Activated CD4-positive, alpha-beta T cell treated with anti-CD3 and anti-CD28 coated beads, Interleukin-2, amount 10 ng/mL, durations not matched to agents 24 days and 14 days (primary cell): Measurements from ENCODE around the gene ACP5. TPM values are rescaled to one million over a fixed set of nuclear protein-coding genes. Genes with fewer than 3 reads are reported as not detected.
"Not testable (repeated sequence)": the region's sequence is repeated elsewhere in the genome, so short reads cannot be mapped to it uniquely, and the experiment has no call there.

Experiments
- DNase-seq: peaks from one replicate; pipeline ENCODE4 v3.0.0; 2022
- H3K27ac Mint-ChIP-seq: one replicate; pipeline ENCODE4 v1.8.0; 2022; ENCODE audit warnings: mild to moderate bottlenecking, mixed read lengths
- H3K27me3 Mint-ChIP-seq: one replicate; pipeline ENCODE4 v1.8.0; 2022; ENCODE audit warnings: mixed read lengths
- H3K36me3 Mint-ChIP-seq: one replicate; pipeline ENCODE4 v1.8.0; 2022; ENCODE audit warnings: low read depth, mild to moderate bottlenecking, mixed read lengths
- H3K4me1 Mint-ChIP-seq: one replicate; pipeline ENCODE4 v1.8.0; 2021; ENCODE audit warnings: mixed read lengths
- H3K4me3 Mint-ChIP-seq: one replicate; pipeline ENCODE4 v1.8.0; 2022; ENCODE audit warnings: mild to moderate bottlenecking, moderate library complexity, mixed read lengths
- H3K9me3 Mint-ChIP-seq: one replicate; pipeline ENCODE4 v1.8.0; 2021; ENCODE audit warnings: mixed read lengths
- intact Hi-C: fragments of 100-400 bp; cut with micrococcal nuclease; formaldehyde crosslinking; loops from one replicate; pipeline ENCODE4 v1.15.1; 2023
- total RNA-seq: library from RNA; stranded (reverse); gene quantifications from 2 replicates; pipeline ENCODE4 v1.2.3, GENCODE V29; 2022

Gene ACP5
- total RNA-seq, 1 donor from 2014 or later = 9.5 TPM

DNA sequence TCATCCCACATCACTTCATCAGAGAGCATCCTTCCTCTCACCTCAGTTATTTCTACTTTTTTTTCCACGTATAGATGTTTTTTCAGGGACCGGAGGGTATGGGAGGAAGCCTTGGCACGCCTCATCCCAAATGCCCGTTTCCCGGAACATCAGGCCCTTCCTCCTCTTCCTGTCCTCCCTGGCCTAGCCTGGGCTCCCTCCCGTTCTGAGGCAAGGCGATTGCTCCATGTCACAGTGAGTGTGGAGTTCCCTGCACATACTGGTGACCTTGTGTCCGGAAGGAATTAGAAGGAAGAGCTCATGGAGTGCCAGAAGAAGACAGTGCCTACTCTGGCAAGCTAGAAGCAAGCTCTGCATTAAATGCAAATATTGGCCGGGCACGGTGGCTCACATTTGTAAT lies 18.7 kb upstream of the ACP5 start:
- Mint-ChIP-seq H3K36me3 (peaks cover 12% of the 10 kb centered on the region), H3K4me3 (no peak overlapping the region), H3K27me3 (no peaks in the 10 kb centered on the region), H3K4me1 (peaks cover 6% of the 10 kb centered on the region), H3K27ac (peak overlapping the region; percentile 53), H3K9me3 (no peaks in the 10 kb centered on the region)
- intact Hi-C loops = no loop called here
- peak; percentile 53 for DNase-seq

DNA sequence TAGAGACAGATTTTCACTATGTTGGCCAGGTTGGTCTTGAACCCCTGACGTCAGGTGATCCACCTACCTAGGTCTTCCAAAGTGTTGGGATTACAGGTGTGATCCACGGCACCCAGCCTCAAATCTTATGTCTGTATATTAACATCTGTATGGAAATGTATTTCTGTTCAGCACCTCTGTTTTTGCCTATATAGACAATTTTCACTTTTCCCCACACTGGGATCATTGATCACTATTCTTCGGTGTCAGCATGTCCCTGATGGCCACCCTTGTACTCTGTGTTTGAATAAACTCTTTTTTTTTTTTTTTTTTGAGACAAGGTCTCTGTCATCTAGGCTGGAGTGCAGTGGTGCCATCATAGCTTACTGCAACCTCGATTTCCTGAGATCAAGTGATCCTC lies 16.6 kb upstream of the ACP5 start:
- intact Hi-C loops = no loop called here
- DNase-seq = no peak
- no peak overlapping the region for H3K4me3 Mint-ChIP-seq
- no peak overlapping the region for H3K27ac Mint-ChIP-seq
- H3K27me3 Mint-ChIP-seq = no peaks in the 10 kb centered on the region
- peaks cover 3% of the 10 kb centered on the region for H3K36me3 Mint-ChIP-seq
- H3K9me3 Mint-ChIP-seq = no peaks in the 10 kb centered on the region
- peaks cover 6% of the 10 kb centered on the region for H3K4me1 Mint-ChIP-seq

DNA sequence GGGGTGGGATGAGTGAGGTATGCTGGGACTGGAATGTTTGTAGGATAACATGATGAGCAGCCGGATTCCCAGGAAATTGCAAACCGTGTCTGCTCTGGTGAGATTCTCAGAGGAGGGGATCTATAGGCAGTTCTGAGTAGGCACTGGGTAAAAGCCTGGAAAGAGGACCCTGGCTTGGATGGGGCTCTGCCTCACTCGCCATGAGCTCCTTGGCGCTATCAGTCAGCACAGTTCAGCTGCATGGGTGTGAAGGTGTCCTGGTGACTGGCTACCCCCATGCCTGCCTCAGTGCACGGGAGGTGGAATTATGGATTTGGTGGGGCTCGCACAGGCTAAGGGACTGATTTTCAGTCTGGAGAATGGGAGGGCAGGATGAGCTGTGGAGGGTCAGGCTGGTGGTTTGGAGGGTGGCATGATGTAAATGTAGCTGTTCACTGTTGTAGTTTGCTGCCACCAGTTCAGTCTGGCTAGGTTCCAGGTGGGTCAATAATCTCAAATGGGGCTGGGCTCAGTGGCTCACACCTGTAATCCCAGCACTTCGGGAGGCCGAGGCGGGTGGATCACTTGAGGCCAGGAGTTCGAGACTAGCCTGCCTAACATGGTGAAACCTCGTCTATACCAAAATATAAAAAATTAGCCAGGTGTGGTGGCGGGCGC lies 10.7 kb upstream of the ACP5 start:
- no peaks in the 10 kb centered on the region for H3K27me3 Mint-ChIP-seq

GRCh38 chr19:11587302-11587974 lies 10.0 kb upstream of the ACP5 start:
- Mint-ChIP-seq H3K4me3 (no peak overlapping the region), H3K4me1 (peaks cover 3% of the 10 kb centered on the region), H3K27me3 (no peaks in the 10 kb centered on the region), H3K9me3 (no peaks in the 10 kb centered on the region), H3K27ac (peak overlapping the region; percentile 26), H3K36me3 (no peaks in the 10 kb centered on the region)
- DNase-seq = peak; percentile 95
- intact Hi-C loops = loop anchor here (1.0 to 10.0 kb wide), 4 partner anchors 27 to 293 kb away; partner anchors contain the start of genes TSPAN16 and ZNF653

More for the DNA sequence above, 10.7 kb upstream of the ACP5 start:
- intact Hi-C loops = loop anchor here (1.0 to 10.0 kb wide), 4 partner anchors 28 to 293 kb away; partner anchors contain the start of genes TSPAN16 and ZNF653
- Mint-ChIP-seq H3K9me3 (no peaks in the 10 kb centered on the region), H3K4me3 (no peak overlapping the region), H3K4me1 (peaks cover 3% of the 10 kb centered on the region), H3K27ac (no peak overlapping the region), H3K36me3 (no peaks in the 10 kb centered on the region)
- DNase-seq = no peak

DNA sequence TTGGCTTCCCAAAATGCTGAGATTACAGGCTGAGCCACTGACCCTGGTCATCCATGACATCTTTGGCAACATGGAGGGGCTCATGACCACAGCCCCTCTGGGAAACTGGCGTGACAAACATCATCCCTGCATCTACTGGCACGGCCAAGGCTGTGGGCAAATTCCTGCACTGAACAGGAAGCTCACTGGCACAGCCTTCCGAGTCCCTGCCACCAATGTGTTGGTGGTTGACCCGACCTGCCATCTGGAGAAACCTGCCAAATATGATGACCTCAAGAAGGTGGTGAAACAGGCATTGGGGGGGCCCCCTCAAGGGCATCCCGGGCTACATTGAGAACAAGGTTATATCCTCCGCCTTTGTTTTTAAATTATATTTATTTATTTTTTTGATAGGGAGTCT lies 8.9 kb upstream of the ACP5 start:
- DNase-seq = no peak
- H3K9me3 Mint-ChIP-seq = no peaks in the 10 kb centered on the region
- no peaks in the 10 kb centered on the region for H3K36me3 Mint-ChIP-seq
- no peak overlapping the region for H3K4me3 Mint-ChIP-seq
- H3K27me3 Mint-ChIP-seq = no peaks in the 10 kb centered on the region
- H3K27ac Mint-ChIP-seq = no peak overlapping the region
- intact Hi-C loops = loop anchor here (2.0 to 10.0 kb wide), 3 partner anchors 50 to 292 kb away; partner anchors contain the start of genes TSPAN16 and ZNF653
- peaks cover 10% of the 10 kb centered on the region for H3K4me1 Mint-ChIP-seq

DNA sequence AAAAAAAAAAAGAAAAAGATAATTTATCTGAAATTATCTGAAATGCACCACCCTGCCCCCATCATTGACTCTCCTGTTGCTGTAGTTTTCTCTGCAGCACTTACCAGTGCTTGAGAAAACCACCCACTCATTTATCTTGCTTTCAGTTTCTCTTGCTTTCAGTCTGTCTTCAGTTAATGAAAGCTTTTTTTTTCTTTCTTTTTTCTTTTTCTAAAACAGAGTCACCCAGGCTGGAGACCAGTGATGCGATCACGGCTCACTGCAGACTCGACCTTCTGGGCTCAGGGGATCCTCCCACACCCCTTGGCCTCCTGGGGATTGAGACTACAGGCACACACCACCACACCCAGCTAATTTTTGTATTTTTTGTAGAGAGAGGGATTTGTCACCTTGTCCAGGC lies 4.3 kb upstream of the ACP5 start:
- intact Hi-C loops = loop anchor here (1.0 to 10.0 kb wide), 2 partner anchors 21 to 287 kb away; partner anchors contain the start of gene TSPAN16
- Mint-ChIP-seq H3K27ac (peak overlapping the region; percentile 90), H3K4me3 (peak overlapping the region; percentile 76), H3K9me3 (no peaks in the 10 kb centered on the region), H3K36me3 (no peaks in the 10 kb centered on the region), H3K4me1 (peaks cover 23% of the 10 kb centered on the region), H3K27me3 (no peaks in the 10 kb centered on the region)
- DNase-seq = peak; percentile 83

GRCh38 chr19:11580116-11580515 lies 2.7 kb upstream of the ACP5 start:
- intact Hi-C loops = loop anchor here (10.0 kb wide), 1 partner anchor 285 kb away; the partner anchor contains the start of gene TSPAN16
- no peak for DNase-seq
- peaks cover 2% of the 10 kb centered on the region for H3K36me3 Mint-ChIP-seq
- H3K4me1 Mint-ChIP-seq = peaks cover 23% of the 10 kb centered on the region
- H3K27me3 Mint-ChIP-seq = no peaks in the 10 kb centered on the region
- no peak overlapping the region for H3K4me3 Mint-ChIP-seq
- no peak overlapping the region for H3K27ac Mint-ChIP-seq
- no peaks in the 10 kb centered on the region for H3K9me3 Mint-ChIP-seq

GRCh38 chr19:11578258-11579142 lies 1.1 kb upstream of the ACP5 start:
- no peak overlapping the region for H3K27ac Mint-ChIP-seq
- no peaks in the 10 kb centered on the region for H3K9me3 Mint-ChIP-seq

GRCh38 chr19:11576227-11576626 lies 1.2 kb downstream of the ACP5 start:
- no peak overlapping the region for H3K4me3 Mint-ChIP-seq
- peaks cover 14% of the 10 kb centered on the region for H3K4me1 Mint-ChIP-seq
- intact Hi-C loops = no loop called here
- peaks cover 2% of the 10 kb centered on the region for H3K36me3 Mint-ChIP-seq
- no peak for DNase-seq
- H3K27ac Mint-ChIP-seq = no peak overlapping the region
- H3K9me3 Mint-ChIP-seq = no peaks in the 10 kb centered on the region
- H3K27me3 Mint-ChIP-seq = no peaks in the 10 kb centered on the region

More at GRCh38 chr19:11578258-11579142, 1.1 kb upstream of the ACP5 start:
- Mint-ChIP-seq H3K4me1 (peaks cover 23% of the 10 kb centered on the region), H3K27me3 (no peaks in the 10 kb centered on the region), H3K36me3 (peaks cover 2% of the 10 kb centered on the region), H3K4me3 (peak overlapping the region; percentile 79)
- DNase-seq = peak; percentile 83
- intact Hi-C loops = no loop called here

DNA sequence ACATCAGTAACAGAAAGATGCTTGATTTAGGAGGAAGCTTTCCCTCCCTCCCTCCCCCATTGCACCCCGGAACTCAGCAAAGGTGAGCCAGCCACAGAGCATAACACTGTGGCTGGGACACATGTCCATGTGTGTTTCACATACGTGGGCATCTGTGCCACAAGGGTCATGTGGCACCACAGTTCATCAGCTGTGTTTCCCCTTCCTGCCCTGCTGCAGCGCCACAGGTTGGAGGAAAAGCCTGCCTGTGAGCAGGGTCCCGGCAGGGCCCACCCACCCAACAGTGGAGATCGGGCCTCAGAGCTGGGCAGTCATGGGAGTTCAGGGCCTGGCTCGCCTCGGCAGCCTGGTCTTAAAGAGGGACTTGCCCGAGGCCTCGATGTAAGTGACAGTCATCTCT lies 2.8 kb downstream of the ACP5 start:
- intact Hi-C loops = no loop called here
- Mint-ChIP-seq H3K27me3 (no peaks in the 10 kb centered on the region), H3K9me3 (no peaks in the 10 kb centered on the region), H3K4me1 (peaks cover 8% of the 10 kb centered on the region), H3K27ac (no peak overlapping the region), H3K4me3 (no peak overlapping the region), H3K36me3 (peaks cover 2% of the 10 kb centered on the region)
- DNase-seq = no peak

DNA sequence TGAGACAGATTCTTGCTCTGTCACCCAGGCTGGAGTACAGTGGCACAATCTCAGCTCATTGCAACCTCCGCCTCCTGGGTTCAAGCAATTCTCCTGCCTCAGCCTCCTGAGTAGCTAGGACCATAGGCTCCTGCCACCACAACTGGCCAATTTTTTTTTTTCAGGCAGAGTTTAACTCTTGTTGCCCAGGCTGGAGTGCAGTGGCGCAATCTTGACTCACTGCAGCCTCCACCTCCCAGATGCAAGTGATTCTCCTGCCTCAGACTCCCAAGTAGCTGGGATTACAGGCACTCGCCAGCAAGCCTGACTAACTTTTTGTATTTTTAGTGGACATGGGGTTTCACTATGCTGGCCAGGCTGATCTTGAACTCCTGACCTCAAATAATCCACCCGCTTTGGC lies 3.7 kb downstream of the ACP5 start:
- intact Hi-C loops, H3K36me3 Mint-ChIP-seq, H3K27ac Mint-ChIP-seq, H3K4me1 Mint-ChIP-seq, H3K9me3 Mint-ChIP-seq, H3K27me3 Mint-ChIP-seq, DNase-seq, H3K4me3 Mint-ChIP-seq: not testable (repeated sequence)

GRCh38 chr19:11573354-11573753 lies 4.1 kb downstream of the ACP5 start:
- intact Hi-C loops, H3K27ac Mint-ChIP-seq, H3K4me1 Mint-ChIP-seq, H3K27me3 Mint-ChIP-seq, H3K9me3 Mint-ChIP-seq, H3K4me3 Mint-ChIP-seq, H3K36me3 Mint-ChIP-seq, DNase-seq: not testable (repeated sequence)

GRCh38 chr19:11570039-11570462 lies 7.4 kb downstream of the ACP5 start:
- DNase-seq = no peak
- Mint-ChIP-seq H3K27me3 (no peaks in the 10 kb centered on the region), H3K4me3 (no peak overlapping the region), H3K4me1 (peaks cover 2% of the 10 kb centered on the region), H3K36me3 (no peaks in the 10 kb centered on the region), H3K9me3 (no peaks in the 10 kb centered on the region), H3K27ac (no peak overlapping the region)
- intact Hi-C loops = no loop called here
